T-helper 1 cell (primary cell): ENCODE data around the gene IL31RA.
"Not testable (repeated sequence)": the region's sequence is repeated elsewhere in the genome, so short reads cannot be mapped to it uniquely, and the experiment has no call there.

Experiments used
- DNase-seq, 5 donors: peaks; one replicate each; pipeline ENCODE4 v3.0.0-alpha.2; 2012 to 2020

The IL31RA gene

GRCh38 chr5:55926476-55926875, 75.3 kb downstream of the IL31RA start:
- DNase-seq: no peak

GRCh38 chr5:55927861-55928655, 76.9 kb downstream of the IL31RA start:
- DNase-seq: no peak

GRCh38 chr5:55929020-55929799, 78.1 kb downstream of the IL31RA start:
- no peak for DNase-seq

GRCh38 chr5:55932700-55933099, 81.5 kb downstream of the IL31RA start:
- no peak for DNase-seq

GRCh38 chr5:55933377-55934114, 82.4 kb downstream of the IL31RA start:
- no peak for DNase-seq

DNA sequence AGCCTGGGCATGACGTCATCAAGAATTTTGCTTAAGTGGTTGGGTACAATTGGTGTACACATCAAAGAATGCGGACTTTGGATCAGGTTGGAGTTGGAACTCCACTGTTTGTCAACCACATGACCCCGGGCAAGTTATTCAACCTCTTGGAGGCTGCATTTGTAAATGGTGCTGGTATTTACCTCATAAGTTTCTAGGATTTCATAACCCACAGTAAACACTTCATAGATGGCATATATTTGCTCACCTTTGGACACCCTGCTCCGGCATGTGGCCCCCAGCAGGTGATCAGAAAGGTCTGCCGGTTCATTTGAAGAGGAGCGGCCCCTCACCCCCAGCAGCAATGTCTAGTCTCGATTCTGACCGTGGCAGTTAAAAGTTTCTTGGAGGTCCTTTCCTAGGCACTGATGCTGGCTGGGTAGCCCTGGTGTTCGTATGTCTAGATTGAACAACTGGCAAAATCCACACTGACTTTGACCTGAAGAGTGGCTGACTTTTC, 83.0 kb downstream of the IL31RA start:
- DNase-seq: no peak

- no peak for DNase-seq
Observed at GRCh38 chr5:55934720-55935119, 83.6 kb downstream of the IL31RA start.

DNA sequence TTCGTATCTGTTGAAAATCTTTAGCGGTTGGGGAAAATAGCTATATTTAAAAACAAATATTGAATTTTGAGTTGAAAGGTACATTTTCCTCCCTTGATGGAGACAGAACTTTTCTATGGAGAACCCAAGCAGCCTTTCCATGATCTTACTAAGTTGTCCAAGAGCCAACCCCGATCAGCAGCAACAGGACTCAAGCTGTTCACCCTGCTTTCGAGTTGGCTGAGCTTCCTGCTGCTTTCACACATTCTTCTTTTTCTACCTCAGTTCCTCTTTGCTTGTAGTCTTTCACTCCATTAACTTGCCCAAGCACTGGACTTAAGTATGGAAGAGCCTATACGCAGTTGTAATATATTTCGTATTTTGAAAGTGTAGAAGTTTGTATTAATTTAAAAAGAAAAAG, 84.2 kb downstream of the IL31RA start:
- DNase-seq: no peak

DNA sequence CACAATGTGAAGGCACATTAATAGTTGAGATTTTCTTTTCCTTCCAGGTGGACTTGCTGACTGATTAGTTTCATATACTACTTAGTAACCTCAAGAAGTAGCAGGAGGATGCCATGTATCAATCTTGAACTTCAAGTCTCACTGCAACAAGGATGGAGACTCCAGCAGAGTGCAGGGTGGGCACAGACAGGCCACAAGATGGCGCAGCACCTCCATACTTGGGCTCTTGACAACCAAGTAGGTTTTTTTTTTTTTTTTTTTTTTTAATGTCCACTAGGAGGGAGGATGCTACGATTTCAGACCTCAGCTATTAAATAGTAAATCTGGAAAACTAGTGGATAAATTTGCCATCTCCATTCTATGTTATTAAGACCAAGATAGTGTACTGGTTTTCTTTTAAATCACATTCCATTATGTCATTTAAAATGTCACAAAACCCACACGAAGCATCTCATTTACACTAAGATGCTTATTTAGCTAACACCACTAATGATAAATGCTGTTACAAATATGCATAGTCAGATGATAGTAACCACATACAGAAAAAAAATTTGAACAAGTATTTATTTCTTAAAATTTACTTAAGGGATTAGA, 85.0 kb downstream of the IL31RA start:
- DNase-seq: peak; percentile 45 to 78 (median 65)

GRCh38 chr5:55937598-55937997, 86.4 kb downstream of the IL31RA start:
- DNase-seq: not testable (repeated sequence)

- DNase-seq: not testable (repeated sequence)
Observed at GRCh38 chr5:55941154-55941553, 90.0 kb downstream of the IL31RA start.

DNA sequence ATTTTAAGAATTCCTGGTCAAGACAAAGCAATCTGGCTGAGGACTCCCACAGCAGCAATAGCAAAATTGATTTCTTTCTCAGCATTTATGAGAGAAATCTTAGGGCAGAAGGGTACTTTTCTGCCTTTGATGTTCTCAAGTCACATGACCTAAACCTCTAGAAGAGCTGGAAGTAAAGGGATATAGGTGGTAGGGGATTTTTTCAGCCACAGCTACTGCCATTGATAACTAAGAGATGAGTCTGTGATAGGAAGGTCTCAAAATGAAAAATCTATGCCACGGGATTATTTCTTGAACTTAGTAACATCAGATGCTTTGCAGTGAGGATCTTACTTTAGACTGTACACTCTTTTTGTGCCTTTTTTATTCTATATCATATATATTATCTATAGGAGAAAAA, 108.1 kb downstream of the IL31RA start:
- DNase-seq: no peak

DNA sequence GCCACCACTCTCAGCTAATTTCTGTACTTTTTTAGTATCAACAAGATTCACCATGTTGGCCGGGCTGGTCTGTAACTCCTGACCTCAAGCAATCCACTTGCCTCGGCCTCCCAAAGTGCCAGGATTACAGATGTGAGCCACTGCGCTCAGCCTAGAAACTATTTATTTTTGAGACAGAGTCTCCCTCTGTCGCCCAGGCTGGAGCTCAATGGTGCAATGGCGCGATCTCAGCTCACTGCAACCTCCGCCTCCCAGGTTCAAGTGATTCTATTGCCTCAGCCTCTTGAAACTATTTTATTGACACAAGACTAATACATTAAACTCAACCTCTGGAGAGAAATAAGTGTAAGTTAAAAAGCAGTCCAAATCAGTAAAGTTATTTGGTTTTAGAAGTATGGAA, 109.6 kb downstream of the IL31RA start:
- DNase-seq: no peak

DNA sequence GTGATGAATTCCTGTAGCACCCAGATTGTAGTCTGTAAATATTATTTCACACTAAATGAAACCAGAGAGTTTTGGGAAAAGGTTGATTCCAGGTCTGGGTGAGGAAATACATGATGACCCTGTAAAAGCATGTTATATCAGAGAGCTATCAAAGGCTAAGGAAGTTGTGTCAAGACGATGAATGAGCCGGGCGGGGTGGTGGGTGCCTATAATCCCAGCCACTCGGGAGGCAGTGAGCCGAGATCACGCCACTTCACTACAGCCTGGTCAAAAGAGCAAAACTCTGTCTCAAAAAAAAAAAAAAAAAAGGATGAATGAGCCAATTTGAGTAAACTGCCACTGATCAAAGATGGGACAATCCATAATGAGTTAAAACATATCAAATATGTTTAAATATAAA, 114.4 kb downstream of the IL31RA start:
- no peak for DNase-seq

DNA sequence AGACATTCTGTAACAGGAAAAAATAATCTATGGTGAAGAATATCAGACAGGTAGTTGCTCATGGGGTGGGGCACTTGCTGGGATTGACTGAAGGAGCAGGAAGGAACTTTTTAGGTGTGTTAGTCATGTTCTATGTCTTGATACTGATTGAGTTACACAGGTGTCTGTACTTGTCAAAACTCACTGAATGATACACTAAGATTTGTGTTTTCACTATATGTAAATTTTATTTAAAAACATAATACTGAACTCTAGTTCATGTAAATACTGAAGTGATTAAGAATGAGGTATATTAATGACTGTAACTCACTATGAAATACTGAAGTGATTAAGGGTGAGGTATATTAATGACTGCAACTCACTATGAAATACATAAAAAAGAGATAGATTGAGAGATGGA, 115.1 kb downstream of the IL31RA start:
- DNase-seq: no peak

DNA sequence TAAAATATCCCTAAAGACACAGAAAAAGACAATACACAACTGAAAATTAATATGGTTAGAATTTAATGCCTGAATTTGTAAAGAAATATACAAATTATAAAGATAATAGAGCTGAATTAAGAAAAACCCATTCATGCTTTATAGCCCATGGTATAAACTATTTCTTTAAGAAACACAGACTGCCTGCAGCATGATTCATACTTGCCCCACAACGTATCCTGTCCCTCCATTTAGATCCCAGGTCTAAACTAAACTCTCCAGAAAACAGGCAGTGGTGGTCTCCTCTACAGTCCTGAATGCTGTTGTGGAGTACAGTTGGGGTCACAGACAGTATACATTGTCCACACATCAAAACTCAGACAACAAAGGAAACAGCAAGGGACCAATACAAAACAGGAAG, 118.8 kb downstream of the IL31RA start:
- DNase-seq: no peak
